ENCODE measurements around the gene TNRC6C. TPM values are rescaled to one million over a fixed set of nuclear protein-coding genes. Genes with fewer than 3 reads are reported as not detected.

TNRC6C gene
- total and polyA plus RNA-seq, 5 donors from 2014 or later: 2.3 to 77.1 (median 3.0) TPM

DNA sequence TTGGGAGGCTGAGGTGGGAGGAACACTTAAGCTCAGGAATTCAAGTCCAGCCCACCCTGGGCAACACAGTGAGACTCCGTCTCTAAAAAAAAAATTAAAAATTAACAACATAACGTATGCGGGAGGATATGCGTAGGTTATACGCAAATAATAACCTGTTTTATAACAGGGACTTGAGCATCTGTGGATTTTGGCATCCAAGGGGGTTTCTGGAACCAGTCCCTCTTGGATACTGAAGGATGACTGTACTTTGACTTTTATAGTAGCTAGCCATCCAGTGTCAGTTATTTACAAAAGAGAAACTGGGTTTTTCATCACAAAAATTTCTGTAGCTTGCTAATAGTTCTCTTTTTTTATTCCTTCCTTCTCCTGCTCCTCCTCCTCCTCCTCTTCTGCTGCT, 64.5 kb downstream of the TNRC6C start:
- Mint-ChIP-seq H3K9me3 (peaks cover 0 to 2% (median 0%) of the 10 kb centered on the region in 7 donors), H3K27ac (no peak overlapping the region)

GRCh38 chr17:78026381-78026780, 67.9 kb downstream of the TNRC6C start:
- no peak for ATAC-seq (ENCODE audit: low read depth in 2 of 2)
- peak overlapping the region in 1 of 3 donors; percentile 40 for H3K27ac Mint-ChIP-seq
- Histone ChIP-seq H3K27me3 (ENCODE audit: control insufficient read depth, insufficient read depth, low read length) (no peaks in the 10 kb centered on the region), H3K36me3 (ENCODE audit: control insufficient read depth, insufficient read depth, low read length) (peaks cover 21% of the 10 kb centered on the region), H3K4me1 (ENCODE audit: control insufficient read depth, insufficient read depth, low read length, poor library complexity, severe bottlenecking) (no peaks in the 10 kb centered on the region), H3K4me3 (ENCODE audit: low read depth, low read length) (no peak overlapping the region), H3K27ac (ENCODE audit: insufficient read depth, low read length, poor library complexity, severe bottlenecking) (no peak overlapping the region), H3K9me3 (ENCODE audit: control insufficient read depth in 2 of 2, low read length in 2 of 2) (no peaks in the 10 kb centered on the region)
- DNase-seq: no peak
- peaks cover 0 to 2% (median 0%) of the 10 kb centered on the region in 7 donors for H3K9me3 Mint-ChIP-seq
- H3K27me3 Mint-ChIP-seq: no peaks in the 10 kb centered on the region
- H3K4me1 Mint-ChIP-seq: peaks cover 20 to 37% (median 30%) of the 10 kb centered on the region in 4 donors
- H3K4me3 Mint-ChIP-seq: no peak overlapping the region
- H3K36me3 Mint-ChIP-seq: peaks cover 9% of the 10 kb centered on the region

More for the DNA sequence above, 64.5 kb downstream of the TNRC6C start:
- Mint-ChIP-seq H3K4me3 (no peak overlapping the region), H3K27me3 (no peaks in the 10 kb centered on the region), H3K36me3 (peaks cover 9% of the 10 kb centered on the region), H3K4me1 (peaks cover 31 to 55% (median 43%) of the 10 kb centered on the region in 4 donors)
- Histone ChIP-seq H3K27ac (ENCODE audit: insufficient read depth, low read length, poor library complexity, severe bottlenecking) (no peak overlapping the region), H3K9me3 (ENCODE audit: control insufficient read depth in 2 of 2, low read length in 2 of 2) (no peaks in the 10 kb centered on the region), H3K4me3 (ENCODE audit: low read depth, low read length) (no peak overlapping the region), H3K27me3 (ENCODE audit: control insufficient read depth, insufficient read depth, low read length) (no peaks in the 10 kb centered on the region), H3K4me1 (ENCODE audit: control insufficient read depth, insufficient read depth, low read length, poor library complexity, severe bottlenecking) (peaks cover 17% of the 10 kb centered on the region), H3K36me3 (ENCODE audit: control insufficient read depth, insufficient read depth, low read length) (peaks cover 12% of the 10 kb centered on the region)
- no peak for DNase-seq
- ATAC-seq (ENCODE audit: low read depth in 2 of 2): no peak

GRCh38 chr17:78027121-78027520, 68.6 kb downstream of the TNRC6C start:
- H3K4me1 Mint-ChIP-seq: peaks cover 23 to 35% (median 29%) of the 10 kb centered on the region in 4 donors
- no peaks in the 10 kb centered on the region for H3K4me1 ChIP-seq (ENCODE audit: control insufficient read depth, insufficient read depth, low read length, poor library complexity, severe bottlenecking)
- no peak overlapping the region for H3K4me3 ChIP-seq (ENCODE audit: low read depth, low read length)
- H3K27ac ChIP-seq (ENCODE audit: insufficient read depth, low read length, poor library complexity, severe bottlenecking): no peak overlapping the region
- H3K36me3 ChIP-seq (ENCODE audit: control insufficient read depth, insufficient read depth, low read length): peaks cover 28% of the 10 kb centered on the region
- no peaks in the 10 kb centered on the region for H3K27me3 Mint-ChIP-seq
- H3K9me3 Mint-ChIP-seq: peaks cover 0 to 2% (median 0%) of the 10 kb centered on the region in 7 donors
- no peaks in the 10 kb centered on the region for H3K9me3 ChIP-seq (ENCODE audit: control insufficient read depth in 2 of 2, low read length in 2 of 2)
- DNase-seq (no peak), ATAC-seq (ENCODE audit: low read depth in 2 of 2) (no peak)
- H3K36me3 Mint-ChIP-seq: peaks cover 9% of the 10 kb centered on the region
- no peaks in the 10 kb centered on the region for H3K27me3 ChIP-seq (ENCODE audit: control insufficient read depth, insufficient read depth, low read length)
- H3K4me3 Mint-ChIP-seq: no peak overlapping the region
- H3K27ac Mint-ChIP-seq: peak overlapping the region; percentile 13 to 54 (median 40)

GRCh38 chr17:78029697-78030096, 71.2 kb downstream of the TNRC6C start:
- H3K27me3 ChIP-seq (ENCODE audit: control insufficient read depth, insufficient read depth, low read length): no peaks in the 10 kb centered on the region
- no peaks in the 10 kb centered on the region for H3K27me3 Mint-ChIP-seq
- no peaks in the 10 kb centered on the region for H3K4me1 ChIP-seq (ENCODE audit: control insufficient read depth, insufficient read depth, low read length, poor library complexity, severe bottlenecking)
- H3K4me1 Mint-ChIP-seq: peaks cover 28 to 35% (median 29%) of the 10 kb centered on the region in 4 donors
- H3K4me3 ChIP-seq (ENCODE audit: low read depth, low read length): no peak overlapping the region
- peaks cover 11% of the 10 kb centered on the region for H3K36me3 Mint-ChIP-seq
- no peak overlapping the region for H3K4me3 Mint-ChIP-seq
- no peak overlapping the region for H3K27ac ChIP-seq (ENCODE audit: insufficient read depth, low read length, poor library complexity, severe bottlenecking)
- ATAC-seq (ENCODE audit: low read depth in 2 of 2) (no peak), DNase-seq (no peak)
- peaks cover 40% of the 10 kb centered on the region for H3K36me3 ChIP-seq (ENCODE audit: control insufficient read depth, insufficient read depth, low read length)
- H3K9me3 ChIP-seq (ENCODE audit: control insufficient read depth in 2 of 2, low read length in 2 of 2): no peaks in the 10 kb centered on the region
- H3K27ac Mint-ChIP-seq: no peak overlapping the region
- peaks cover 0 to 2% (median 0%) of the 10 kb centered on the region in 7 donors for H3K9me3 Mint-ChIP-seq

DNA sequence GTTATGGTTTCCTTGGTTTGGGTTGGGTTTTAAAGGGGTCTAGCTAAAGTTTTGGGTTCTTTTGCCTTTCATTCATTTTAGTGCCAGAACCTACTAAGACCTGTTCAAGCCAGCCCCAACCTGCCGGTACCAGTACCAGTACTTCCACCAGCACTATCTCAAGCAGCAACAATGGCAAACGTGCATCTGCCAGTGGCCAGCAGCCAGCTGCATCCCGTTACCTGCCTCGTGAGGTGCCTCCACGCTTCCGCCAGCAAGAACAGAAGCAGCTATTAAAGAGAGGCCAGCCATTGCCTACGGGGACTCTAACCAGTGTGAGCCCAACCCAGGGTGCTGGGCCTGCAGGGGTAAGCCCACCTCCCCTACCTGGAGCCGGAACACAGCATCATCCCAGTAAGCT, 72.9 kb downstream of the TNRC6C start:
- Mint-ChIP-seq H3K4me1 (peaks cover 24 to 28% (median 25%) of the 10 kb centered on the region in 4 donors), H3K27ac (peak overlapping the region in 1 of 3 donors; percentile 27), H3K36me3 (peaks cover 9% of the 10 kb centered on the region), H3K27me3 (no peaks in the 10 kb centered on the region), H3K4me3 (no peak overlapping the region), H3K9me3 (peaks cover 0 to 2% (median 0%) of the 10 kb centered on the region in 7 donors)
- no peak for DNase-seq
- H3K27me3 ChIP-seq (ENCODE audit: control insufficient read depth, insufficient read depth, low read length): no peaks in the 10 kb centered on the region
- H3K9me3 ChIP-seq (ENCODE audit: control insufficient read depth in 2 of 2, low read length in 2 of 2): no peaks in the 10 kb centered on the region
- peaks cover 50% of the 10 kb centered on the region for H3K36me3 ChIP-seq (ENCODE audit: control insufficient read depth, insufficient read depth, low read length)
- no peaks in the 10 kb centered on the region for H3K4me1 ChIP-seq (ENCODE audit: control insufficient read depth, insufficient read depth, low read length, poor library complexity, severe bottlenecking)
- H3K27ac ChIP-seq (ENCODE audit: insufficient read depth, low read length, poor library complexity, severe bottlenecking): no peak overlapping the region
- H3K4me3 ChIP-seq (ENCODE audit: low read depth, low read length): no peak overlapping the region
- no peak for ATAC-seq (ENCODE audit: low read depth in 2 of 2)

DNA sequence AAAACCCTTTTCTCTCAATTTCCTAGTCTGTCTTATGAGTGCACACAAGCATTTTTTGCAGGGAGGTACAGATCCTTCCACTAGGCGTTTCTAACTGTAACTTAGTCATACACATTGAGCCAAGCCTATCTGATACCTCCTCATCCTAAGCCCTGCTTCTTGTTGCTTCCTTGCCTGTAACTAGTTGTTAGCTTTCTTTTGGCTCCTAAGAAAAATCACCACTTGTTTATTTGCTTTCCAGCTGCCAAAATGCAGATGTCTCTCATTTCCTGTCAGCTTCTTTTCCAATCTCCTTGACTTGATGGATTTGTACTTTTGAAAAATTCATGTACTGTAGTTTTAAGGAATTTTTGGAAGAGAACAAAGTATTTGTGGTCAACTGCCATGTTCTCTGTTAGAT, 73.7 kb downstream of the TNRC6C start:
- no peak for DNase-seq
- Histone ChIP-seq H3K27me3 (ENCODE audit: control insufficient read depth, insufficient read depth, low read length) (no peaks in the 10 kb centered on the region), H3K4me3 (ENCODE audit: low read depth, low read length) (no peak overlapping the region), H3K9me3 (ENCODE audit: control insufficient read depth in 2 of 2, low read length in 2 of 2) (no peaks in the 10 kb centered on the region), H3K27ac (ENCODE audit: insufficient read depth, low read length, poor library complexity, severe bottlenecking) (no peak overlapping the region), H3K4me1 (ENCODE audit: control insufficient read depth, insufficient read depth, low read length, poor library complexity, severe bottlenecking) (no peaks in the 10 kb centered on the region), H3K36me3 (ENCODE audit: control insufficient read depth, insufficient read depth, low read length) (peaks cover 53% of the 10 kb centered on the region)
- ATAC-seq (ENCODE audit: low read depth in 2 of 2): no peak
- peaks cover 0 to 2% (median 0%) of the 10 kb centered on the region in 7 donors for H3K9me3 Mint-ChIP-seq
- peaks cover 11% of the 10 kb centered on the region for H3K36me3 Mint-ChIP-seq
- no peaks in the 10 kb centered on the region for H3K27me3 Mint-ChIP-seq
- H3K27ac Mint-ChIP-seq: peak overlapping the region in 1 of 3 donors; percentile 27
- H3K4me1 Mint-ChIP-seq: peaks cover 19 to 21% (median 20%) of the 10 kb centered on the region in 4 donors
- H3K4me3 Mint-ChIP-seq: no peak overlapping the region

GRCh38 chr17:78034429-78035091, 76.1 kb downstream of the TNRC6C start:
- Histone ChIP-seq H3K36me3 (ENCODE audit: control insufficient read depth, insufficient read depth, low read length) (peaks cover 62% of the 10 kb centered on the region), H3K27me3 (ENCODE audit: control insufficient read depth, insufficient read depth, low read length) (no peaks in the 10 kb centered on the region), H3K4me1 (ENCODE audit: control insufficient read depth, insufficient read depth, low read length, poor library complexity, severe bottlenecking) (no peaks in the 10 kb centered on the region), H3K4me3 (ENCODE audit: low read depth, low read length) (no peak overlapping the region), H3K9me3 (ENCODE audit: control insufficient read depth in 2 of 2, low read length in 2 of 2) (no peaks in the 10 kb centered on the region), H3K27ac (ENCODE audit: insufficient read depth, low read length, poor library complexity, severe bottlenecking) (no peak overlapping the region)
- Mint-ChIP-seq H3K36me3 (peaks cover 28% of the 10 kb centered on the region), H3K27me3 (no peaks in the 10 kb centered on the region), H3K4me3 (no peak overlapping the region), H3K4me1 (peaks cover 9 to 12% (median 10%) of the 10 kb centered on the region in 4 donors), H3K27ac (peak overlapping the region in 2 of 3 donors; percentile 20 to 69), H3K9me3 (peaks cover 0 to 2% (median 0%) of the 10 kb centered on the region in 7 donors)
- ATAC-seq (ENCODE audit: low read depth in 2 of 2) (no peak), DNase-seq (no peak)

DNA sequence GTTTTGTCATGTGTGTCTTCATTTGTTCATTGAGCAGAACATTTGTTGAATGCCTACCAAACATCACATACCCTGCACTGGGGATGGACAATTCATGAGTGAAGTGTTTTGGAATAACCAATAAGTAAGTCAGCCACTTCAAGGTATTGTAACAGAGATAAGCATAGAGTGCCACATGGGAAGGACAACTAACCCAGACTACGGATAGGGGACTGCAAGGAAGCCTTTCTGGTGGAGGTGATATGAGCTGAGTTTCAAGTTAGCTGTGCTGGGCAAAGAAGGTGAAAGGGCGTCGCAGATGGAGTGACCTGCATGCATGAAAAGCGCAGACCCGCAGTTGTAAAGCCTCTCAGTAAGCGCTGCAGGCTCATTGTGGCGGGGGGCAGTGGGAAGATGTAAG, 78.8 kb downstream of the TNRC6C start:
- Histone ChIP-seq H3K4me3 (ENCODE audit: low read depth, low read length) (no peak overlapping the region), H3K27ac (ENCODE audit: insufficient read depth, low read length, poor library complexity, severe bottlenecking) (no peak overlapping the region), H3K36me3 (ENCODE audit: control insufficient read depth, insufficient read depth, low read length) (peaks cover 50% of the 10 kb centered on the region), H3K27me3 (ENCODE audit: control insufficient read depth, insufficient read depth, low read length) (no peaks in the 10 kb centered on the region), H3K9me3 (ENCODE audit: control insufficient read depth in 2 of 2, low read length in 2 of 2) (no peaks in the 10 kb centered on the region), H3K4me1 (ENCODE audit: control insufficient read depth, insufficient read depth, low read length, poor library complexity, severe bottlenecking) (peaks cover 7% of the 10 kb centered on the region)
- Mint-ChIP-seq H3K36me3 (peaks cover 28% of the 10 kb centered on the region), H3K27ac (no peak overlapping the region), H3K27me3 (no peaks in the 10 kb centered on the region), H3K9me3 (peaks cover 0 to 2% (median 0%) of the 10 kb centered on the region in 7 donors), H3K4me3 (no peak overlapping the region), H3K4me1 (peaks cover 9 to 27% (median 20%) of the 10 kb centered on the region in 4 donors)
- DNase-seq (no peak), ATAC-seq (ENCODE audit: low read depth in 2 of 2) (no peak)
